HepG2 (cell line): ENCODE data around the gene PIGR. TPM values are rescaled to one million over a fixed set of nuclear protein-coding genes. Genes with fewer than 3 reads are reported as not detected.

Experiments used
- GTF3A ChIP-seq: sonication (generic); formaldehyde crosslinking; conservative IDR thresholded peaks from 2 replicates; pipeline ENCODE4 v1.4.0; 2020; ENCODE audit warnings: mild to moderate bottlenecking, missing genetic modification reagents
- HOXA5 ChIP-seq: sonication (generic); formaldehyde crosslinking; IDR thresholded peaks from 2 replicates; pipeline ENCODE4 v1.4.0; 2020; ENCODE audit warnings: missing genetic modification reagents
- KLF13 ChIP-seq: sonication (generic); formaldehyde crosslinking; IDR thresholded peaks from 2 replicates; pipeline ENCODE4 v1.4.0; 2020; ENCODE audit warnings: mild to moderate bottlenecking, missing genetic modification reagents
- KLF6 ChIP-seq: IDR thresholded peaks from 2 replicates; pipeline ENCODE4 v1.8.0; 2016; ENCODE audit warnings: missing biosample characterization, missing genetic modification reagents
- MED13 ChIP-seq: sonication (generic); formaldehyde crosslinking; IDR thresholded peaks from 2 replicates; pipeline ENCODE4 v1.5.0; 2020; ENCODE audit warnings: missing genetic modification reagents
- NR2C2 ChIP-seq: sonication (generic); formaldehyde crosslinking; IDR thresholded peaks from 2 replicates; pipeline ENCODE4 v1.4.0; 2020; ENCODE audit warnings: missing genetic modification reagents, mild to moderate bottlenecking, moderate library complexity, borderline replicate concordance
- SIX4 ChIP-seq: sonication (generic); formaldehyde crosslinking; IDR thresholded peaks from 2 replicates; pipeline ENCODE4 v1.4.0; 2020; ENCODE audit warnings: missing genetic modification reagents
- WIZ ChIP-seq: sonication (generic); formaldehyde crosslinking; IDR thresholded peaks from 2 replicates; pipeline ENCODE4 v1.5.1; 2020; ENCODE audit warnings: mild to moderate bottlenecking, missing genetic modification reagents
- ZBTB20 ChIP-seq: sonication (generic); formaldehyde crosslinking; IDR thresholded peaks from 2 replicates; pipeline ENCODE4 v1.8.1; 2023; ENCODE audit warnings: missing genetic modification reagents, low read depth, mild to moderate bottlenecking, borderline replicate concordance
- ZFP36L2 ChIP-seq: sonication (generic); formaldehyde crosslinking; IDR thresholded peaks from 2 replicates; pipeline ENCODE4 v1.4.0; 2020; ENCODE audit warnings: missing genetic modification reagents
- polyA plus RNA-seq, 8 experiments: library from polyadenylated mRNA; depleted of rRNA in 3 of 8; stranded (reverse) in 7 of 8; unstranded in 1 of 8; fragments of >200 nt; fragmentation: Illumina TruSeq in 4 of 8; extraction: Trizol in 4 of 8; gene quantifications; 2 replicates each; pipeline versions ENCODE4 v1.2.1 to v1.2.3, GENCODE V29; 2011 to 2016; ENCODE audit warnings: low read depth in 4 of 8, missing spikeins in 1 of 8, mixed read lengths in 1 of 8; ENCODE audit not compliant: insufficient read depth in 1 of 8
- total RNA-seq, 5 experiments: library from RNA; depleted of rRNA; stranded (reverse); fragments of >200 nt; fragmentation: Illumina TruSeq; extraction: Trizol; gene quantifications; 2 replicates each; pipeline ENCODE4 v1.2.3, GENCODE V29; 2016; ENCODE audit warnings: low read depth in 1 of 5
- TF ChIP-seq, protein P1 (sequence below): sonication (generic); formaldehyde crosslinking; conservative IDR thresholded peaks from 2 replicates; pipeline ENCODE4 v1.8.1; 2023; ENCODE audit warnings: missing genetic modification reagents
- TF ChIP-seq, protein P2 (sequence below): sonication (generic); formaldehyde crosslinking; IDR thresholded peaks from one replicate; pipeline ENCODE4 v1.5.1; 2020; ENCODE audit warnings: mild to moderate bottlenecking, missing genetic modification reagents; ENCODE audit errors: not compliant biosample characterization
- TF ChIP-seq, protein P3 (sequence below): sonication (generic); formaldehyde crosslinking; IDR thresholded peaks from 2 replicates; pipeline ENCODE4 v1.4.0; 2020; ENCODE audit warnings: missing genetic modification reagents, borderline replicate concordance

PIGR gene
- total and polyA plus RNA-seq, 2 of the 13 experiments (the other 11 are each of a cell fraction or from before 2014, with no cell fraction given): not detected

DNA sequence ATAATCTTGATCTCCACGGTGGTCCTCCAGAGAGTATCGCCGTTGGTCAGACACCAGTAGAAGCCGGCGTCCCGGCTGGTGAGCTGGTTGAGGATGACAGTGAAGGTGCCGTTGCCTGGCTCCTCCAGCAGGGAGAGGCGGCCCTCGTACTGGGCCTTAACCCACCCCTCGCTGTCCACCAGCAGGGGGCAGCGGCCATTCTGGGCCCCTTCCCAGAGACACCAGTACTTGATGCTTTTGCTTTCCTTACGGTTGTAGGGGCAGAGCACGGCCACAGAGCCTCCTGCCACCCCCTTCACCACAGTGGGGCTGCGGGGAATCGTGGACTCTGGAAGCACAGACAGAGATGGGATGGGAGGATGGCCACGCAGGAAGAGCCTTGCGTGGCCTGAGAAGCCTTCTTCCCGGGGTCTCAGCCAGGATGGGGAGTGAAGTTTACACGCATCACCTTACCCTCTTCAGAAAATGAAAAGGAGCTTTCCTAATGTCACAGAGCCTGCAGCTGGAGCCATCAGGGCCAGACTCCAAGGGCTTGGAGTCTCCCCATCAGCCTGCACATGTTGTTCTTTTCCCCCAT, 10.7 kb downstream of the PIGR start (continued):
- TF ChIP-seq, protein P1, sequence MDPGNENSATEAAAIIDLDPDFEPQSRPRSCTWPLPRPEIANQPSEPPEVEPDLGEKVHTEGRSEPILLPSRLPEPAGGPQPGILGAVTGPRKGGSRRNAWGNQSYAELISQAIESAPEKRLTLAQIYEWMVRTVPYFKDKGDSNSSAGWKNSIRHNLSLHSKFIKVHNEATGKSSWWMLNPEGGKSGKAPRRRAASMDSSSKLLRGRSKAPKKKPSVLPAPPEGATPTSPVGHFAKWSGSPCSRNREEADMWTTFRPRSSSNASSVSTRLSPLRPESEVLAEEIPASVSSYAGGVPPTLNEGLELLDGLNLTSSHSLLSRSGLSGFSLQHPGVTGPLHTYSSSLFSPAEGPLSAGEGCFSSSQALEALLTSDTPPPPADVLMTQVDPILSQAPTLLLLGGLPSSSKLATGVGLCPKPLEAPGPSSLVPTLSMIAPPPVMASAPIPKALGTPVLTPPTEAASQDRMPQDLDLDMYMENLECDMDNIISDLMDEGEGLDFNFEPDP (CRISPR knock-in tag): no peak
- TF ChIP-seq GTF3A (CRISPR knock-in tag) (no peak), HOXA5 (no peak), NR2C2 (CRISPR knock-in tag) (no peak), KLF6 (no peak), ZBTB20 (no peak), SIX4 (CRISPR knock-in tag) (no peak), MED13 (no peak), WIZ (CRISPR knock-in tag) (no peak), KLF13 (CRISPR knock-in tag) (no peak), ZFP36L2 (CRISPR knock-in tag) (no peak)
- TF ChIP-seq, protein P2, sequence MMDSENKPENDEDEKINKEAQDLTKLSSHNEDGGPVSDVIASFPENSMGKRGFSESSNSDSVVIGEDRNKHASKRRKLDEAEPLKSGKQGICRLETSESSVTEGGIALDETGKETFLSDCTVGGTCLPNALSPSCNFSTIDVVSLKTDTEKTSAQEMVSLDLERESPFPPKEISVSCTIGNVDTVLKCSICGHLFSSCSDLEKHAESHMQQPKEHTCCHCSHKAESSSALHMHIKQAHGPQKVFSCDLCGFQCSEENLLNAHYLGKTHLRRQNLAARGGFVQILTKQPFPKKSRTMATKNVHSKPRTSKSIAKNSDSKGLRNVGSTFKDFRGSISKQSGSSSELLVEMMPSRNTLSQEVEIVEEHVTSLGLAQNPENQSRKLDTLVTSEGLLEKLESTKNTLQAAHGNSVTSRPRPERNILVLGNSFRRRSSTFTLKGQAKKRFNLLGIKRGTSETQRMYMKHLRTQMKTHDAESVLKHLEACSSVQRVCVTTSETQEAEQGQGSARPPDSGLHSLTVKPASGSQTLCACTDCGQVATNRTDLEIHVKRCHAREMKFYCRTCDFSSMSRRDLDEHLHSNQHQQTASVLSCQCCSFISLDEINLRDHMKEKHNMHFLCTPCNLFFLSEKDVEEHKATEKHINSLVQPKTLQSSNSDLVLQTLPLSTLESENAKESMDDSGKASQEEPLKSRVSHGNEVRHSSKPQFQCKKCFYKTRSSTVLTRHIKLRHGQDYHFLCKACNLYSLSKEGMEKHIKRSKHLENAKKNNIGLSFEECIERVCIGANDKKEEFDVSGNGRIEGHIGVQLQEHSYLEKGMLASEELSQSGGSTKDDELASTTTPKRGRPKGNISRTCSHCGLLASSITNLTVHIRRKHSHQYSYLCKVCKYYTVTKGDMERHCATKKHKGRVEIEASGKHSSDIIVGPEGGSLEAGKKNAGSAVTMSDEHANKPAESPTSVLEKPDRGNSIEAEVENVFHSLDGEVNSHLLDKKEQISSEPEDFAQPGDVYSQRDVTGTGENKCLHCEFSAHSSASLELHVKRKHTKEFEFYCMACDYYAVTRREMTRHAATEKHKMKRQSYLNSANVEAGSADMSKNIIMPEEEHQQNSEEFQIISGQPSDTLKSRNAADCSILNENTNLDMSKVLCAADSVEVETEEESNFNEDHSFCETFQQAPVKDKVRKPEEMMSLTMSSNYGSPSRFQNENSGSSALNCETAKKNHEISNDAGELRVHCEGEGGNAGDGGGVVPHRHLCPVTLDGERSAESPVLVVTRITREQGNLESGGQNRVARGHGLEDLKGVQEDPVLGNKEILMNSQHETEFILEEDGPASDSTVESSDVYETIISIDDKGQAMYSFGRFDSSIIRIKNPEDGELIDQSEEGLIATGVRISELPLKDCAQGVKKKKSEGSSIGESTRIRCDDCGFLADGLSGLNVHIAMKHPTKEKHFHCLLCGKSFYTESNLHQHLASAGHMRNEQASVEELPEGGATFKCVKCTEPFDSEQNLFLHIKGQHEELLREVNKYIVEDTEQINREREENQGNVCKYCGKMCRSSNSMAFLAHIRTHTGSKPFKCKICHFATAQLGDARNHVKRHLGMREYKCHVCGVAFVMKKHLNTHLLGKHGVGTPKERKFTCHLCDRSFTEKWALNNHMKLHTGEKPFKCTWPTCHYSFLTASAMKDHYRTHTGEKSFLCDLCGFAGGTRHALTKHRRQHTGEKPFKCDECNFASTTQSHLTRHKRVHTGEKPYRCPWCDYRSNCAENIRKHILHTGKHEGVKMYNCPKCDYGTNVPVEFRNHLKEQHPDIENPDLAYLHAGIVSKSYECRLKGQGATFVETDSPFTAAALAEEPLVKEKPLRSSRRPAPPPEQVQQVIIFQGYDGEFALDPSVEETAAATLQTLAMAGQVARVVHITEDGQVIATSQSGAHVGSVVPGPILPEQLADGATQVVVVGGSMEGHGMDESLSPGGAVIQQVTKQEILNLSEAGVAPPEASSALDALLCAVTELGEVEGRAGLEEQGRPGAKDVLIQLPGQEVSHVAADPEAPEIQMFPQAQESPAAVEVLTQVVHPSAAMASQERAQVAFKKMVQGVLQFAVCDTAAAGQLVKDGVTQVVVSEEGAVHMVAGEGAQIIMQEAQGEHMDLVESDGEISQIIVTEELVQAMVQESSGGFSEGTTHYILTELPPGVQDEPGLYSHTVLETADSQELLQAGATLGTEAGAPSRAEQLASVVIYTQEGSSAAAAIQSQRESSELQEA (CRISPR knock-in tag): no peak
- TF ChIP-seq, protein P3, sequence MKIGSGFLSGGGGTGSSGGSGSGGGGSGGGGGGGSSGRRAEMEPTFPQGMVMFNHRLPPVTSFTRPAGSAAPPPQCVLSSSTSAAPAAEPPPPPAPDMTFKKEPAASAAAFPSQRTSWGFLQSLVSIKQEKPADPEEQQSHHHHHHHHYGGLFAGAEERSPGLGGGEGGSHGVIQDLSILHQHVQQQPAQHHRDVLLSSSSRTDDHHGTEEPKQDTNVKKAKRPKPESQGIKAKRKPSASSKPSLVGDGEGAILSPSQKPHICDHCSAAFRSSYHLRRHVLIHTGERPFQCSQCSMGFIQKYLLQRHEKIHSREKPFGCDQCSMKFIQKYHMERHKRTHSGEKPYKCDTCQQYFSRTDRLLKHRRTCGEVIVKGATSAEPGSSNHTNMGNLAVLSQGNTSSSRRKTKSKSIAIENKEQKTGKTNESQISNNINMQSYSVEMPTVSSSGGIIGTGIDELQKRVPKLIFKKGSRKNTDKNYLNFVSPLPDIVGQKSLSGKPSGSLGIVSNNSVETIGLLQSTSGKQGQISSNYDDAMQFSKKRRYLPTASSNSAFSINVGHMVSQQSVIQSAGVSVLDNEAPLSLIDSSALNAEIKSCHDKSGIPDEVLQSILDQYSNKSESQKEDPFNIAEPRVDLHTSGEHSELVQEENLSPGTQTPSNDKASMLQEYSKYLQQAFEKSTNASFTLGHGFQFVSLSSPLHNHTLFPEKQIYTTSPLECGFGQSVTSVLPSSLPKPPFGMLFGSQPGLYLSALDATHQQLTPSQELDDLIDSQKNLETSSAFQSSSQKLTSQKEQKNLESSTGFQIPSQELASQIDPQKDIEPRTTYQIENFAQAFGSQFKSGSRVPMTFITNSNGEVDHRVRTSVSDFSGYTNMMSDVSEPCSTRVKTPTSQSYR: no peak
